Measurements from ENCODE around the gene CXorf65.
A peak's percentile ranks its signal among the peaks of the same experiment; 100 is the strongest.

The CXorf65 gene

GRCh38 chrX:71102292-71102691 lies 4.2 kb downstream of the CXorf65 start:
- H3K4me3 ChIP-seq (replicated peaks; ENCODE audit: insufficient read depth, low read length), result no peak overlapping the region
- DNase-seq (ENCODE audit: low read depth in 1 of 2, low spot score in 1 of 2), result no peak
- no peak for TF ChIP-seq POLR2AphosphoS5 (IDR thresholded peaks at IDR 0.05; ENCODE audit: low read depth)
- no peak for TF ChIP-seq GABPA (IDR thresholded peaks at IDR 0.05; ENCODE audit: low read depth)
- no peak for TF ChIP-seq SPI1 (IDR thresholded peaks at IDR 0.05; ENCODE audit: borderline replicate concordance, low read depth)
- no peak for TF ChIP-seq REST (IDR thresholded peaks at IDR 0.05; ENCODE audit: insufficient replicate concordance, low read depth)
- TF ChIP-seq CTCF (IDR thresholded peaks at IDR 0.05; ENCODE audit: insufficient read depth, low read length), result no peak
- no peaks in the 10 kb centered on the region for H3K27me3 ChIP-seq (ENCODE audit: insufficient read depth, poor library complexity, severe bottlenecking)
- H3K27ac ChIP-seq (replicated peaks), result peak overlapping the region; percentile 84

- H3K4me3 ChIP-seq (replicated peaks; ENCODE audit: insufficient read depth, low read length), result no peak overlapping the region
- H3K27me3 ChIP-seq (ENCODE audit: insufficient read depth, poor library complexity, severe bottlenecking), result no peaks in the 10 kb centered on the region
- DNase-seq (ENCODE audit: low read depth in 1 of 2, low spot score in 1 of 2), result no peak
- no peak for TF ChIP-seq GABPA (IDR thresholded peaks at IDR 0.05; ENCODE audit: low read depth)
- no peak for TF ChIP-seq SPI1 (IDR thresholded peaks at IDR 0.05; ENCODE audit: borderline replicate concordance, low read depth)
- TF ChIP-seq REST (IDR thresholded peaks at IDR 0.05; ENCODE audit: insufficient replicate concordance, low read depth), result no peak
- no peak overlapping the region for H3K27ac ChIP-seq (replicated peaks)
Measured at GRCh38 chrX:71100581-71101505, 5.7 kb downstream of the CXorf65 start.

- Histone ChIP-seq H3K4me3 (replicated peaks; ENCODE audit: insufficient read depth, low read length) (no peak overlapping the region), H3K27ac (replicated peaks) (no peak overlapping the region), H3K27me3 (ENCODE audit: insufficient read depth, poor library complexity, severe bottlenecking) (no peaks in the 10 kb centered on the region)
- TF ChIP-seq CTCF (IDR thresholded peaks at IDR 0.05; ENCODE audit: insufficient read depth, low read length) (no peak), POLR2AphosphoS5 (IDR thresholded peaks at IDR 0.05; ENCODE audit: low read depth) (no peak), SPI1 (IDR thresholded peaks at IDR 0.05; ENCODE audit: borderline replicate concordance, low read depth) (no peak), REST (IDR thresholded peaks at IDR 0.05; ENCODE audit: insufficient replicate concordance, low read depth) (no peak), GABPA (IDR thresholded peaks at IDR 0.05; ENCODE audit: low read depth) (no peak)
- DNase-seq (ENCODE audit: low read depth in 1 of 2, low spot score in 1 of 2), result no peak
Measured at GRCh38 chrX:71099736-71100135, 6.8 kb downstream of the CXorf65 start.

All from HL-60 (cell line).